HK-2 (cell line): ENCODE measurements around the gene CCDC17.

Experiments
- DNase-seq: peaks from one replicate; pipeline ENCODE4 v3.0.0-alpha.2; 2018; ENCODE audit not compliant: unreplicated experiment

Gene CCDC17

GRCh38 chr1:45623972-45624371 lies at the start of gene CCDC17:
Gene CCDC17, minus strand, starts transcription at chr1:45624054. Its CDS starts 145 bp downstream, at chr1:45623909.
- no peak for DNase-seq

GRCh38 chr1:45669859-45670655 lies 46.2 kb upstream of the CCDC17 start:
- no peak for DNase-seq

GRCh38 chr1:45669379-45669778 lies 45.5 kb upstream of the CCDC17 start:
- no peak for DNase-seq

- DNase-seq = no peak
Observed at GRCh38 chr1:45668526-45668925, 44.7 kb upstream of the CCDC17 start.

GRCh38 chr1:45667321-45668111 lies 43.7 kb upstream of the CCDC17 start:
- DNase-seq = no peak

GRCh38 chr1:45666836-45667235 lies 43.0 kb upstream of the CCDC17 start:
- no peak for DNase-seq

- DNase-seq = no peak
Observed at GRCh38 chr1:45660336-45660735, 36.5 kb upstream of the CCDC17 start.

GRCh38 chr1:45659222-45659621 lies 35.4 kb upstream of the CCDC17 start:
- no peak for DNase-seq

- DNase-seq = no peak
Observed at GRCh38 chr1:45658171-45658570, 34.3 kb upstream of the CCDC17 start.

GRCh38 chr1:45656573-45657226 lies 32.8 kb upstream of the CCDC17 start:
- no peak for DNase-seq

- DNase-seq = no peak
Observed at GRCh38 chr1:45654540-45655280, 30.9 kb upstream of the CCDC17 start.

GRCh38 chr1:45647248-45648021 lies 23.6 kb upstream of the CCDC17 start:
- no peak for DNase-seq

- no peak for DNase-seq
Observed at GRCh38 chr1:45644661-45645060, 20.8 kb upstream of the CCDC17 start.

- DNase-seq = no peak
Observed at GRCh38 chr1:45643978-45644377, 20.1 kb upstream of the CCDC17 start.

- DNase-seq = no peak
Observed at GRCh38 chr1:45643321-45643720, 19.5 kb upstream of the CCDC17 start.

- no peak for DNase-seq
Observed at GRCh38 chr1:45640293-45640692, 16.4 kb upstream of the CCDC17 start.

- DNase-seq = no peak
Observed at GRCh38 chr1:45635211-45635610, 11.4 kb upstream of the CCDC17 start.

GRCh38 chr1:45630429-45630828 lies 6.6 kb upstream of the CCDC17 start:
- DNase-seq = no peak

GRCh38 chr1:45629035-45629434 lies 5.2 kb upstream of the CCDC17 start:
- no peak for DNase-seq

GRCh38 chr1:45622524-45623394 lies 1.1 kb downstream of the CCDC17 start:
- DNase-seq = no peak
